B cell (primary cell): ENCODE data around the gene LRRTM3.

Source experiments
- CTCF ChIP-seq: fragments of 200-600 bp; IDR thresholded peaks from one replicate; pipeline ENCODE4 v1.8.0; 2022; ENCODE audit warnings: antibody characterized with exemption, mild to moderate bottlenecking
- EZH2 ChIP-seq: IDR thresholded peaks from 2 replicates; pipeline ENCODE4 v1.6.1; 2012; ENCODE audit warnings: borderline replicate concordance, low read depth, mild to moderate bottlenecking, moderate library complexity, low read length; ENCODE audit not compliant: insufficient read depth, poor library complexity, severe bottlenecking

- no peak for TF ChIP-seq CTCF
- no peak for TF ChIP-seq EZH2
Observed at GRCh38 chr10:66996996-66997395, 71.2 kb downstream of the LRRTM3 start.
